ENCODE measurements around the gene SCAF8.

Gene SCAF8

GRCh38 chr6:154852687-154853086 is 119.5 kb downstream of the SCAF8 start (continued):
- TF ChIP-seq ELK4 (IDR thresholded peaks at IDR 0.05; ENCODE audit: borderline replicate concordance, low read depth, low read length): no peak
- peak; percentile 95 for TF ChIP-seq BCL11A (tag by site-specific recombination; IDR thresholded peaks at IDR 0.05; ENCODE audit: low read depth)
- TF ChIP-seq ZNF292 (tag by site-specific recombination; IDR thresholded peaks at IDR 0.05; ENCODE audit: borderline replicate concordance, low read depth): no peak
- no peak for TF ChIP-seq ZNF521 (tag by site-specific recombination; IDR thresholded peaks at IDR 0.05)
- 0 out of 2 replicates have a peak, but pooled peaks have one; percentile 28 for TF ChIP-seq SP3 (tag by site-specific recombination; IDR thresholded peaks at IDR 0.05)
- TF ChIP-seq KLF10 (tag by site-specific recombination; IDR thresholded peaks at IDR 0.05): peak; percentile 74
- no peak for TF ChIP-seq ZNF354C (tag by site-specific recombination; IDR thresholded peaks at IDR 0.05; ENCODE audit: borderline replicate concordance, low read depth)
- TF ChIP-seq KLF7 (tag by site-specific recombination; IDR thresholded peaks at IDR 0.05; ENCODE audit: borderline replicate concordance): no peak; the same call in 1 of the 2 replicates
- no peak for TF ChIP-seq KLF16 (tag by site-specific recombination; IDR thresholded peaks at IDR 0.05)
- TF ChIP-seq ZNF311 (tag by site-specific recombination; IDR thresholded peaks at IDR 0.05; ENCODE audit: borderline replicate concordance): no peak
- no peak for TF ChIP-seq ZNF280D (tag by site-specific recombination; IDR thresholded peaks at IDR 0.05)
- TF ChIP-seq ZBTB21 (tag by site-specific recombination; IDR thresholded peaks at IDR 0.05): 0 out of 2 replicates have a peak, but pooled peaks have one; percentile 23
- TF ChIP-seq SCRT1 (tag by site-specific recombination; IDR thresholded peaks at IDR 0.05; ENCODE audit: borderline replicate concordance): peak; percentile 85
- TF ChIP-seq ZNF214 (tag by site-specific recombination; IDR thresholded peaks at IDR 0.05; ENCODE audit: borderline replicate concordance): no peak
- TF ChIP-seq KLF1 (tag by site-specific recombination; IDR thresholded peaks at IDR 0.05): no peak
- TF ChIP-seq ZBTB17 (tag by site-specific recombination; IDR thresholded peaks at IDR 0.05): peak; percentile 71; the same call in 1 of the 2 replicates
- no peak for TF ChIP-seq ATF2 (tag by site-specific recombination; IDR thresholded peaks at IDR 0.05; ENCODE audit: low read depth)
- TF ChIP-seq GLIS2 (tag by site-specific recombination; IDR thresholded peaks at IDR 0.05): no peak
- no peak for TF ChIP-seq MEIS1 (CRISPR knock-in tag; IDR thresholded peaks at IDR 0.05; ENCODE audit: borderline replicate concordance)
- TF ChIP-seq ZBTB44 (tag by site-specific recombination; IDR thresholded peaks at IDR 0.05): peak; percentile 73; the same call in 1 of the 2 replicates
- TF ChIP-seq ZNF169 (tag by site-specific recombination; IDR thresholded peaks at IDR 0.05): no peak
- TF ChIP-seq SETDB1 (IDR thresholded peaks at IDR 0.05; ENCODE audit: insufficient read length, low read length): peak; percentile 12
- no peak for TF ChIP-seq ZNF513 (tag by site-specific recombination; IDR thresholded peaks at IDR 0.05)
- TF ChIP-seq ZSCAN30 (tag by site-specific recombination; IDR thresholded peaks at IDR 0.05): peak; percentile 80; the same call in 1 of the 2 replicates
- TF ChIP-seq ZNF488 (tag by site-specific recombination; IDR thresholded peaks at IDR 0.05): no peak
- no peak for TF ChIP-seq EGR2 (tag by site-specific recombination; IDR thresholded peaks at IDR 0.05; ENCODE audit: low read depth)
- peak; percentile 90; the same call in 1 of the 2 replicates for TF ChIP-seq TSHZ1 (tag by site-specific recombination; IDR thresholded peaks at IDR 0.05; ENCODE audit: borderline replicate concordance)

All from HEK293 (cell line).